Glutamatergic neuron (in vitro differentiated cells): ENCODE results near the gene RASD2. TPM values are rescaled to one million over a fixed set of nuclear protein-coding genes. Genes with fewer than 3 reads are reported as not detected.

Source experiments
- DNase-seq: peaks from one replicate; pipeline ENCODE4 v3.0.0; 2022
- H3K27ac Mint-ChIP-seq: one replicate; pipeline ENCODE4 v1.8.0; 2020; ENCODE audit warnings: mild to moderate bottlenecking, mixed read lengths, inconsistent platforms; ENCODE audit not compliant: unreplicated experiment
- H3K27me3 Mint-ChIP-seq: one replicate; pipeline ENCODE4 v1.8.0; 2020; ENCODE audit warnings: mild to moderate bottlenecking, moderate library complexity, mixed read lengths, inconsistent platforms; ENCODE audit not compliant: unreplicated experiment
- H3K36me3 Mint-ChIP-seq: one replicate; pipeline ENCODE4 v1.8.0; 2020; ENCODE audit warnings: mild to moderate bottlenecking, mixed read lengths, inconsistent platforms; ENCODE audit not compliant: unreplicated experiment
- H3K4me1 Mint-ChIP-seq: one replicate; pipeline ENCODE4 v1.8.0; 2020; ENCODE audit warnings: mild to moderate bottlenecking, low read depth, mixed read lengths, inconsistent platforms; ENCODE audit not compliant: unreplicated experiment
- H3K4me3 Mint-ChIP-seq: one replicate; pipeline ENCODE4 v1.8.0; 2020; ENCODE audit warnings: mild to moderate bottlenecking, mixed read lengths, inconsistent platforms; ENCODE audit not compliant: unreplicated experiment
- H3K9me3 Mint-ChIP-seq: one replicate; pipeline ENCODE4 v1.8.0; 2020; ENCODE audit warnings: mild to moderate bottlenecking, moderate library complexity, mixed read lengths, inconsistent platforms; ENCODE audit not compliant: unreplicated experiment
- CTCF ChIP-seq: fragments of 200-600 bp; sonication (generic); IDR thresholded peaks from one replicate; pipeline ENCODE4 v1.5.0; 2021; ENCODE audit not compliant: partially characterized antibody, unreplicated experiment
- total RNA-seq: library from RNA; stranded (reverse); fragmentation: NEBNext Ultra II Directional; extraction: Animal tissue kit (Norgen Biotek cat#: 25700); gene quantifications from one replicate; pipeline ENCODE4 v1.2.1, GENCODE V29; 2021; ENCODE audit not compliant: unreplicated experiment

RASD2 gene
- total RNA-seq, 1 donor from 2014 or later = 0.20 TPM

- TF ChIP-seq CTCF = no peak
- Mint-ChIP-seq H3K4me1 (no peaks in the 10 kb centered on the region), H3K27ac (no peak overlapping the region), H3K36me3 (no peaks in the 10 kb centered on the region), H3K4me3 (no peak overlapping the region), H3K27me3 (peaks cover 9% of the 10 kb centered on the region), H3K9me3 (peaks cover 7% of the 10 kb centered on the region)
- DNase-seq = no peak
Measured at GRCh38 chr22:35496768-35497312, 43.8 kb upstream of the RASD2 start.

DNA sequence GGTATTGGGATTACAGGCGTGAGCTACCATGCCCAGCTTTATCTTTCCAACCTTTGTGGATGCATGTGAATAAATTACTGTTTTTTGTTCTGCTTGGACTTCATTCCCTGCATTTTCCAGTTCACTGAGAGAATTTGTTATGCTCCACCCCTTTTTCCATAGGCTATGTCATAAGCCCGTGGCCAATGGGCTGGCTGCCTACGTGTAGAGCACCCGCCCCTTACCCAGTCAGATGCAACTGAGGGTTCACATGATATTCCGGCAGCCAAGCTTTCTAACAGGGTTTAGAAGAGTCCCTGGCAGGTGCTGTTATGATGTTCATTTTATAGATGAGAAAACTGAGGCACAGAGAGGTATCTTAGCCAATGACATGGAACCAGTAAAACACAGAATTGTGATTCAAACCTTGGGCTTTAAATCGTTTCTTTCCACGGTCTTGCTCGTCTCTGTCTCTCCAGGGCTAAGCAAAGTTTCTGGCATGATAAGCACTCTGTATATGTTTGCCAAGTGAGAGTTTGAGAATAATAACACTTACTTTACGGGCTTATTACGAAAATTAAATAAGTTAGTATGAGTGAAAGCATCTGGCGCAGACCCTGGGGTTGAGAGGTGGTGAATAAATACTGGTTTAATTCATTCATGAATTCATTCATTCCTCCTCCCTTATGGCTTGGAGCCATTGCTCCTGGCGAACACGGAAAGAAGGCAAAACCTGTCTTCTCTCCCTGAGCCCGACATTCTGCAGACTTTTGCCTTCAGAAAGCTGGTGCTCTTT lies 42.4 kb upstream of the RASD2 start:
- H3K4me1 Mint-ChIP-seq = no peaks in the 10 kb centered on the region
- peaks cover 4% of the 10 kb centered on the region for H3K9me3 Mint-ChIP-seq
- TF ChIP-seq CTCF = no peak
- H3K4me3 Mint-ChIP-seq = no peak overlapping the region
- no peaks in the 10 kb centered on the region for H3K36me3 Mint-ChIP-seq
- no peak for DNase-seq
- H3K27me3 Mint-ChIP-seq = peaks cover 5% of the 10 kb centered on the region
- no peak overlapping the region for H3K27ac Mint-ChIP-seq

GRCh38 chr22:35502836-35503235 lies 37.8 kb upstream of the RASD2 start:
- H3K36me3 Mint-ChIP-seq = no peaks in the 10 kb centered on the region
- H3K9me3 Mint-ChIP-seq = no peaks in the 10 kb centered on the region
- DNase-seq = no peak
- peaks cover 7% of the 10 kb centered on the region for H3K4me1 Mint-ChIP-seq
- no peaks in the 10 kb centered on the region for H3K27me3 Mint-ChIP-seq
- TF ChIP-seq CTCF = no peak
- no peak overlapping the region for H3K4me3 Mint-ChIP-seq
- no peak overlapping the region for H3K27ac Mint-ChIP-seq

DNA sequence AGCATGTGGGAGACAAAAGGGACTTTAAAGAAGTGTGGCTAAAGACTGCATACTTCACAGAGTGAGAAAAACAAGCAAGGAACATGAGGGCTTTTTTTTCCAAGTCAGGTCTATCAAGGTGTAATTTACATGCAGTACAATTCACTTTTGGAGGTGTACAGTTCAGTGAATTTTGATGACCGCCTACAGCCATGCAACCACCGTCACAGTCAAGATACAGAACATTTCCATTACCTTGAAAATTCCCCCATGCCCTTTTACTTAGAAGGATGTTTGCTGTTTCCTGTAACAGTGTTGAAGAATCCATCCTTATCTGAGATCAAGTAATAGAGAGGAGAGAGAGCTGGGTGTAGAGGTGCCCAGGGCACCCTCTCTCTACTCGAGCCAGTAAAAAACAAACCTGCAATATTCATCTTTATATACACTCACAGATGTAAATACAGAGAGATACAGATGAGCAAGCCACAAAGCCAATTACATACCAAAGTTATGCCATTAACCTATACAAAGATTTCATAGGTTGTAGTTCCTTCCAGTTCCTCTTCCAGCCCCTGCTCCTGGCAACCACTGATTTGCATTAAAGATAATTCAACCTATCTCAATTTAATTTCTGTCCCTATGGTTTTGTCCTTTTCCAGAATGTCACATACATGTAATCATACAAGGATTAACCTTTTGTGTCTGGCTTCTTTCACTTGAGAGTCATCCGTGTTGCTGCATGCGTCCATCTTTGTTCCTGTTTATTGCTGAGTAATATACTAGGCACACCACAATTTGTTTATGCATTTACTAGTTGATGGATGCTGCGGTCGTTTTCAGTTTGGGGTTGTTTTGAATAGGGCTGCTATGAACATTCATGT lies 35.0 kb upstream of the RASD2 start:
- no peak for TF ChIP-seq CTCF
- no peak for DNase-seq
- Mint-ChIP-seq H3K4me3 (no peak overlapping the region), H3K27ac (no peak overlapping the region), H3K36me3 (no peaks in the 10 kb centered on the region), H3K9me3 (no peaks in the 10 kb centered on the region), H3K4me1 (peaks cover 7% of the 10 kb centered on the region), H3K27me3 (peaks cover 3% of the 10 kb centered on the region)
